A549 treated with AZD2906 at 1 μM for 4 hours (cell line): ENCODE results near the gene LRP11. TPM values are rescaled to one million over a fixed set of nuclear protein-coding genes. Genes with fewer than 3 reads are reported as not detected.

Experiments used
- total RNA-seq: library from RNA; stranded (reverse); fragments of 200-300 nt; extraction: Qiagen RNA extraction; gene quantifications from 5 replicates; pipeline ENCODE4 v1.2.3, GENCODE V29; 2022

The LRP11 gene
- 26.7 to 36.0 TPM (median 33.0 TPM) in 5 replicates for total RNA-seq

GRCh38 chr6:149863698-149864577 is at the start of gene LRP11:
LRP11 (minus strand) TSS chr6:149864359; CDS start chr6:149864020, 339 bp downstream.

GRCh38 chr6:149897855-149898744 is 33.9 kb upstream of the LRP11 start, which contains the start of gene RAET1E:
RAET1E (minus strand) TSS chr6:149898113; CDS start chr6:149890901, 7,212 bp downstream.

Other genes starting within 250 kb of the LRP11 start
- 10.1 to 14.2 TPM (median 11.1 TPM) in 5 replicates for gene KATNA1, start 215.6 kb downstream of the LRP11 start, total RNA-seq
- gene LATS1, start 146.3 kb downstream of the LRP11 start, total RNA-seq, result 5.9 to 8.1 TPM (median 7.4 TPM) in 5 replicates
- gene NUP43, start 117.8 kb downstream of the LRP11 start, total RNA-seq, result 12.7 to 14.6 TPM (median 14.1 TPM) in 5 replicates
- 85.9 to 102 TPM (median 89.6 TPM) in 5 replicates for gene PCMT1, start 114.6 kb downstream of the LRP11 start, total RNA-seq
- gene RAET1E, start 33.8 kb upstream of the LRP11 start, total RNA-seq, result 1.6 to 3.6 TPM (median 2.8 TPM) in 5 replicates
- 6.4 to 11.6 TPM (median 8.5 TPM) in 5 replicates for gene RAET1G, start 58.8 kb upstream of the LRP11 start, total RNA-seq
- gene ULBP2, start 77.7 kb upstream of the LRP11 start, total RNA-seq, result 2.9 to 4.6 TPM (median 3.3 TPM) in 5 replicates
- 0.75 to 1.00 TPM (median 0.93 TPM) in 5 replicates for gene ULBP1, start 99.6 kb upstream of the LRP11 start, total RNA-seq
- 0.34 to 0.50 TPM (median 0.39 TPM) in 5 replicates for gene RAET1L, start 161.2 kb upstream of the LRP11 start, total RNA-seq
- gene ULBP3, start 204.8 kb upstream of the LRP11 start, total RNA-seq, result 3.7 to 4.6 TPM (median 4.2 TPM) in 5 replicates